HepG2 (cell line): ENCODE measurements around the gene LASP1. TPM values are rescaled to one million over a fixed set of nuclear protein-coding genes. Genes with fewer than 3 reads are reported as not detected.
A peak's percentile ranks its signal among the peaks of the same experiment; 100 is the strongest.

Experiments
- ATAC-seq: fragments of 200-7000 bp; cut with Tn5 transposase; 3 replicates; pipeline ENCODE4 v1.9.1; 2020; ENCODE audit warnings: mild to moderate bottlenecking, moderate library complexity
- BruUV-seq: library from RNA; stranded (reverse); fragments of 400-500 nt; replicated peaks from 2 replicates; lab custom pipeline; 2021; lab: Mats Ljungman, UMichigan
- CTCF ChIA-PET: fragments of 300-600 bp; formaldehyde crosslinking; extraction: SDS; loops from one replicate; lab custom pipeline; 2021; ENCODE audit warnings: low total read pairs, inconsistent platforms, low intra/inter-chr PET ratio; lab: Yijun Ruan, JAX
- POLR2A ChIA-PET: fragments of 350-600 bp; sonication (Branson Sonifier 250); formaldehyde crosslinking; loops from one replicate; lab custom pipeline; 2020; ENCODE audit warnings: antibody characterized with exemption, inconsistent platforms; lab: Yijun Ruan, JAX
- DNase-seq: peaks from one replicate; pipeline ENCODE4 v3.0.0-alpha.2; 2015; ENCODE audit warnings: low spot score
- FAIRE-seq: peaks from 3 replicates; lab custom pipeline; 2011; peaks lifted over from hg19 to GRCh38; lab: Jason Lieb, UNC
- H2AFZ ChIP-seq: one replicate; pipeline ENCODE4 v1.6.1; 2011; ENCODE audit warnings: low read length, inconsistent platforms
- H3K27ac ChIP-seq: fragments of 300-600 bp; 3 replicates; pipeline ENCODE4 v1.8.0; 2011; ENCODE audit warnings: mixed run types, mild to moderate bottlenecking, mixed read lengths, low read length, inconsistent platforms; ENCODE audit not compliant: insufficient read depth; ENCODE audit errors: extremely low read length
- H3K27me3 ChIP-seq, 2 experiments: fragments of 200-600 bp in 1 of 2; 2 replicates in 1 of 2; 3 replicates in 1 of 2; pipeline versions ENCODE4 v1.6.0 to v1.8.0; 2011; ENCODE audit warnings: low read length in 2 of 2, mild to moderate bottlenecking in 2 of 2, moderate library complexity in 2 of 2, inconsistent platforms in 1 of 2; ENCODE audit not compliant: insufficient read depth in 2 of 2, control insufficient read depth in 1 of 2
- H3K36me3 ChIP-seq, 2 experiments: fragments of 200-600 bp in 1 of 2; replicated peaks in 1 of 2; 2 replicates in 1 of 2; 3 replicates in 1 of 2; pipeline versions ENCODE4 v1.5.1 to v1.8.0; 2011; ENCODE audit warnings: low read length in 2 of 2, inconsistent platforms in 1 of 2; ENCODE audit not compliant: insufficient read depth in 2 of 2, control insufficient read depth in 1 of 2
- H3K4me1 ChIP-seq: 2 replicates; pipeline ENCODE4 v1.5.1; 2012; ENCODE audit warnings: low read length, inconsistent platforms; ENCODE audit not compliant: insufficient read depth
- H3K4me2 ChIP-seq: 2 replicates; pipeline ENCODE4 v1.6.0; 2011; ENCODE audit warnings: low read depth, low read length, inconsistent platforms
- H3K4me3 ChIP-seq, 3 experiments: fragments of 200-600 bp in 1 of 3; sonication (generic), shearing (Covaris generic) in 1 of 3; replicated peaks in 1 of 3; 2 replicates each; pipeline ENCODE4 v1.5.1; 2011 to 2016; ENCODE audit warnings: low read length in 3 of 3, inconsistent platforms in 2 of 3, low read depth in 2 of 3, mild to moderate bottlenecking in 2 of 3, control low read depth in 1 of 3, mixed read lengths in 1 of 3; ENCODE audit not compliant: insufficient read depth in 1 of 3
- H3K79me2 ChIP-seq: one replicate; pipeline ENCODE4 v1.6.1; 2011; ENCODE audit warnings: low read length, inconsistent platforms; ENCODE audit not compliant: insufficient read depth
- H3K9ac ChIP-seq: 2 replicates; pipeline ENCODE4 v1.6.0; 2011; ENCODE audit warnings: mild to moderate bottlenecking, low read depth, low read length, inconsistent platforms; ENCODE audit not compliant: insufficient read depth
- H3K9me3 ChIP-seq: 2 replicates; pipeline ENCODE4 v1.5.1; 2012; ENCODE audit warnings: mild to moderate bottlenecking, low read length
- H4K20me1 ChIP-seq: 2 replicates; pipeline ENCODE4 v1.6.0; 2011; ENCODE audit warnings: inconsistent platforms, mild to moderate bottlenecking, low read length, moderate library complexity; ENCODE audit not compliant: insufficient read depth
- ATAD3A ChIP-seq: sonication (generic); formaldehyde crosslinking; IDR thresholded peaks from 2 replicates; pipeline ENCODE4 v1.4.0; 2020; ENCODE audit warnings: missing genetic modification reagents
- CHCHD3 ChIP-seq: sonication (generic); formaldehyde crosslinking; IDR thresholded peaks from 2 replicates; pipeline ENCODE4 v1.8.0; 2022; ENCODE audit warnings: mild to moderate bottlenecking, missing genetic modification reagents, moderate library complexity
- KLF11 ChIP-seq: IDR thresholded peaks from 2 replicates; pipeline ENCODE4 v1.6.1; 2016; ENCODE audit warnings: missing compliant biosample characterization
- MAZ ChIP-seq, 2 experiments: sonication (generic) in 1 of 2; formaldehyde crosslinking in 1 of 2; IDR thresholded peaks; 2 replicates each; pipeline versions ENCODE4 v1.5.0 to v1.6.1; 2012 to 2020; ENCODE audit warnings: low read depth in 2 of 2, mild to moderate bottlenecking in 2 of 2, borderline replicate concordance in 1 of 2, improper control_type of control experiment in 1 of 2, low read length in 1 of 2, missing genetic modification reagents in 1 of 2, moderate library complexity in 1 of 2
- NCOA1 ChIP-seq: sonication (generic); formaldehyde crosslinking; IDR thresholded peaks from 2 replicates; pipeline ENCODE4 v1.9.0; 2021; ENCODE audit warnings: missing genetic modification reagents
- NCOA2 ChIP-seq: sonication (generic); formaldehyde crosslinking; IDR thresholded peaks from 2 replicates; pipeline ENCODE4 v1.8.0; 2022; ENCODE audit warnings: inconsistent platforms
- PHF5A ChIP-seq: IDR thresholded peaks from one replicate; pipeline ENCODE4 v1.6.1; 2018; ENCODE audit warnings: low read depth, missing genetic modification reagents; ENCODE audit not compliant: unreplicated experiment
- RBFOX2 ChIP-seq: fragments of 200-400 bp; formaldehyde crosslinking; IDR thresholded peaks from 2 replicates; pipeline ENCODE4 v1.6.1; 2017; ENCODE audit warnings: low read depth, mild to moderate bottlenecking, low read length
- SMAD1 ChIP-seq: sonication (generic); formaldehyde crosslinking; IDR thresholded peaks from 2 replicates; pipeline ENCODE4 v1.4.0; 2020; ENCODE audit warnings: missing genetic modification reagents, low read depth, mild to moderate bottlenecking, borderline replicate concordance
- SNAI1 ChIP-seq: sonication (generic); formaldehyde crosslinking; IDR thresholded peaks from 2 replicates; pipeline ENCODE4 v1.5.0; 2020; ENCODE audit warnings: mild to moderate bottlenecking, missing genetic modification reagents, borderline replicate concordance
- SNRNP70 ChIP-seq: fragments of 200-400 bp; formaldehyde crosslinking; IDR thresholded peaks from 2 replicates; pipeline ENCODE4 v1.6.1; 2017; ENCODE audit warnings: mild to moderate bottlenecking, low read depth, low read length, moderate library complexity
- SOX6 ChIP-seq, 2 experiments: fragments of 450-650 bp in 1 of 2; sonication (generic) in 1 of 2; formaldehyde crosslinking in 1 of 2; IDR thresholded peaks; 2 replicates each; pipeline versions ENCODE4 v1.4.0 to v1.6.1; 2017 to 2020; ENCODE audit warnings: antibody characterized with exemption in 1 of 2, mild to moderate bottlenecking in 1 of 2, missing genetic modification reagents in 1 of 2
- TMF1 ChIP-seq: sonication (generic); formaldehyde crosslinking; IDR thresholded peaks from 2 replicates; pipeline ENCODE4 v1.8.1; 2022; ENCODE audit warnings: low read depth, missing genetic modification reagents
- XRCC5 ChIP-seq: fragments of 200-400 bp; formaldehyde crosslinking; optimal IDR thresholded peaks from 2 replicates; pipeline ENCODE3; 2017; ENCODE audit warnings: mild to moderate bottlenecking, low read length
- ZBTB3 ChIP-seq: sonication (generic); formaldehyde crosslinking; IDR thresholded peaks from 2 replicates; pipeline ENCODE4 v1.4.0; 2020; ENCODE audit warnings: low read depth, mild to moderate bottlenecking, moderate library complexity, missing genetic modification reagents, borderline replicate concordance
- ZBTB39 ChIP-seq: sonication (generic); formaldehyde crosslinking; IDR thresholded peaks from 2 replicates; pipeline ENCODE4 v1.5.0; 2020; ENCODE audit warnings: missing genetic modification reagents
- ZFP36 ChIP-seq: fragments of 150-350 bp; IDR thresholded peaks from 2 replicates; pipeline ENCODE4 v1.6.1; 2018; ENCODE audit warnings: borderline replicate concordance, low read length, low read depth; ENCODE audit not compliant: partially characterized antibody
- ZNF350 ChIP-seq: sonication (generic); formaldehyde crosslinking; IDR thresholded peaks from 2 replicates; pipeline ENCODE4 v1.4.0; 2020; ENCODE audit warnings: mild to moderate bottlenecking, low read depth, missing genetic modification reagents, borderline replicate concordance
- ZNF510 ChIP-seq: sonication (generic); formaldehyde crosslinking; IDR thresholded peaks from 2 replicates; pipeline ENCODE4 v1.4.0; 2020; ENCODE audit warnings: low read depth, mild to moderate bottlenecking, missing genetic modification reagents
- ZNF652 ChIP-seq: IDR thresholded peaks from 2 replicates; pipeline ENCODE4 v1.6.1; 2016; ENCODE audit warnings: low read depth, borderline replicate concordance
- ZNF724P ChIP-seq: sonication (generic); formaldehyde crosslinking; IDR thresholded peaks from 2 replicates; pipeline ENCODE4 v1.8.0; 2022; ENCODE audit warnings: missing genetic modification reagents, borderline replicate concordance
- ZNF768 ChIP-seq: sonication (generic); formaldehyde crosslinking; IDR thresholded peaks from 2 replicates; pipeline ENCODE4 v1.4.0; 2020; ENCODE audit warnings: missing genetic modification reagents
- ZNF850 ChIP-seq: sonication (generic); formaldehyde crosslinking; conservative IDR thresholded peaks from 2 replicates; pipeline ENCODE4 v1.9.0; 2021; ENCODE audit warnings: mild to moderate bottlenecking, missing genetic modification reagents
- ZSCAN20 ChIP-seq: sonication (generic); formaldehyde crosslinking; IDR thresholded peaks from 2 replicates; pipeline ENCODE4 v1.4.0; 2020; ENCODE audit warnings: missing genetic modification reagents, mild to moderate bottlenecking, borderline replicate concordance
- WGBS: methylation state at CpG from one replicate; pipeline ENCODE4 v1.1.6; 2017; ENCODE audit warnings: low lambda C conversion rate; 5-methylcytosine and 5-hydroxymethylcytosine counted together
- in situ Hi-C: cut with HindIII; loops from 2 replicates; pipeline ENCODE4 v1.10.0; 2017; ENCODE audit warnings: low pct_unique_long_range_greater_than_20kb; ENCODE audit not compliant: extremely low pct_ligation_motif_present
- intact Hi-C: fragments of 100-400 bp; cut with micrococcal nuclease; formaldehyde crosslinking; loops from one replicate; pipeline ENCODE4 v1.10.0; 2022; ENCODE audit not compliant: unreplicated experiment
- polyA plus RNA-seq, 8 experiments: library from polyadenylated mRNA; depleted of rRNA in 3 of 8; stranded (reverse) in 7 of 8; unstranded in 1 of 8; fragments of >200 nt; fragmentation: Illumina TruSeq in 4 of 8; extraction: Trizol in 4 of 8; gene quantifications; 2 replicates each; pipeline versions ENCODE4 v1.2.1 to v1.2.3, GENCODE V29; 2011 to 2016; ENCODE audit warnings: low read depth in 4 of 8, missing spikeins in 1 of 8, mixed read lengths in 1 of 8; ENCODE audit not compliant: insufficient read depth in 1 of 8
- total RNA-seq, 5 experiments: library from RNA; depleted of rRNA; stranded (reverse); fragments of >200 nt; fragmentation: Illumina TruSeq; extraction: Trizol; gene quantifications; 2 replicates each; pipeline ENCODE4 v1.2.3, GENCODE V29; 2016; ENCODE audit warnings: low read depth in 1 of 5

LASP1 gene
- total and polyA plus RNA-seq, 2 of the 13 experiments (the other 11 are each of a cell fraction or from before 2014, with no cell fraction given) = 70.1 to 97.0 TPM

GRCh38 chr17:38852771-38853291, 17.0 kb upstream of the LASP1 start:
- whole genome bisulfite sequencing = 2% methylated on average over 19 of the region's 19 CpGs
- peak; percentile 4 for ATAC-seq
- TF ChIP-seq RBFOX2 = no peak
- no peak for TF ChIP-seq ZNF768
- TF ChIP-seq ZNF510 (CRISPR knock-in tag) = no peak
- no peak for TF ChIP-seq ATAD3A (CRISPR knock-in tag)
- TF ChIP-seq KLF11 = no peak
- TF ChIP-seq SOX6 (IDR thresholded peaks at IDR 0.05) = no peak
- TF ChIP-seq SOX6 (CRISPR knock-in tag; IDR thresholded peaks at IDR 0.05) = no peak
- TF ChIP-seq SNRNP70 = no peak
- TF ChIP-seq SNAI1 (CRISPR knock-in tag) = no peak; the same call in 1 of the 2 replicates
- TF ChIP-seq XRCC5 = no peak
- TF ChIP-seq ZSCAN20 (CRISPR knock-in tag) = no peak
- no peak for TF ChIP-seq ZNF350 (CRISPR knock-in tag)
- no peak for TF ChIP-seq NCOA1 (CRISPR knock-in tag)
- TF ChIP-seq ZBTB39 = no peak
- TF ChIP-seq TMF1 (CRISPR knock-in tag) = no peak
- no peak for TF ChIP-seq SMAD1
- TF ChIP-seq ZNF850 = no peak
- TF ChIP-seq ZBTB3 = no peak
- no peak for TF ChIP-seq NCOA2
- no peak for TF ChIP-seq PHF5A (CRISPR knock-in tag)
- TF ChIP-seq ZNF652 (CRISPR knock-in tag) = no peak
- no peak for TF ChIP-seq ZFP36
- no peak for TF ChIP-seq ZNF724P (CRISPR knock-in tag)
- 0 out of 2 replicates have a peak, but pooled peaks have one; percentile 44 for TF ChIP-seq CHCHD3 (CRISPR knock-in tag)
- TF ChIP-seq MAZ (IDR thresholded peaks at IDR 0.05; ENCODE audit: borderline replicate concordance, low read depth, low read length) = no peak
- peak; percentile 49 for TF ChIP-seq MAZ (CRISPR knock-in tag; IDR thresholded peaks at IDR 0.05; ENCODE audit: low read depth)

More at GRCh38 chr17:38852771-38853291, 17.0 kb upstream of the LASP1 start:
- BruUV-seq = no TSS peak
- no peaks in the 10 kb centered on the region; a peak in 1 of 5 replicates for H3K27me3 ChIP-seq
- intact Hi-C loops = loop anchor here (1.0 kb wide), 1 partner anchor 28 kb away; the partner anchor contains the start of gene CWC25
- FAIRE-seq = peak; percentile 37
- H3K4me1 ChIP-seq = peaks cover 44% of the 10 kb centered on the region
- no peak overlapping the region for H2AFZ ChIP-seq
- H3K79me2 ChIP-seq = peaks cover 34% of the 10 kb centered on the region
- ChIA-PET POLR2A (interaction anchor here (0.7 to 4.6 kb wide), 12 partner anchors 8 to 843 kb away, joined by 3 to 175 read pairs (median 4); partner anchors contain the start of genes CWC25, LASP1, PIP4K2B and PSMB3), CTCF (no interaction called here)
- H3K4me3 ChIP-seq = peak overlapping the region; percentile 78 to 88 (median 82)
- no peak for DNase-seq
- peak overlapping the region; percentile 95 for H3K9ac ChIP-seq
- H4K20me1 ChIP-seq = peaks cover 54% of the 10 kb centered on the region
- H3K9me3 ChIP-seq = no peaks in the 10 kb centered on the region
- H3K27ac ChIP-seq = peak overlapping the region; percentile 84
- H3K36me3 ChIP-seq = peaks cover 16 to 45% of the 10 kb centered on the region in 2 experiments
- peak overlapping the region; percentile 98 for H3K4me2 ChIP-seq
- in situ Hi-C loops = no loop called here
